ENCODE data around the gene SEMA4B.

- no peak for TF ChIP-seq CTCF (IDR thresholded peaks at IDR 0.05)
- no peak for TF ChIP-seq POLR2AphosphoS5 (IDR thresholded peaks at IDR 0.05)
These were observed 830 bp downstream of the SEMA4B start for GRCh38 chr15:90201944-90202375.
